CD4-positive, CD25-positive, alpha-beta regulatory T cell (primary cell): Measurements from ENCODE around the gene ATG9A. TPM values are rescaled to one million over a fixed set of nuclear protein-coding genes. Genes with fewer than 3 reads are reported as not detected.

ENCODE experiments used
- ATAC-seq, 2 donors: fragments of 150-1000 bp; cut with Tn5 transposase; one replicate each; pipeline ENCODE4 v1.10.0; 2021; ENCODE audit warnings: low read depth in 2 of 2, moderate number of reproducible peaks in 2 of 2, moderate library complexity in 1 of 2
- DNase-seq, 3 donors: peaks; one replicate each; pipeline versions ENCODE4 v3.0.0 to v3.0.0-alpha.2; 2012 to 2022; ENCODE audit warnings: mixed read lengths in 1 of 3
- H3K27ac ChIP-seq: one replicate; pipeline ENCODE4 v1.7.0; 2013; ENCODE audit warnings: mild to moderate bottlenecking, low read length; ENCODE audit not compliant: insufficient read depth, poor library complexity, severe bottlenecking
- H3K27me3 ChIP-seq: one replicate; pipeline ENCODE4 v1.7.0; 2013; ENCODE audit warnings: low read length; ENCODE audit not compliant: control insufficient read depth, insufficient read depth
- H3K36me3 ChIP-seq: one replicate; pipeline ENCODE4 v1.7.0; 2013; ENCODE audit warnings: mild to moderate bottlenecking, low read length, moderate library complexity; ENCODE audit not compliant: control insufficient read depth, insufficient read depth
- H3K4me1 ChIP-seq: 2 replicates; pipeline ENCODE4 v1.7.0; 2013; ENCODE audit warnings: mild to moderate bottlenecking, low read length; ENCODE audit not compliant: insufficient read depth, control insufficient read depth, poor library complexity, severe bottlenecking
- H3K4me3 ChIP-seq: one replicate; pipeline ENCODE4 v1.7.0; 2013; ENCODE audit warnings: low read depth, mild to moderate bottlenecking, low read length, moderate library complexity
- H3K9me3 ChIP-seq, 2 experiments: 1 replicate in 1 of 2; 2 replicates in 1 of 2; pipeline ENCODE4 v1.7.0; 2013; ENCODE audit warnings: low read length in 2 of 2, mild to moderate bottlenecking in 1 of 2, moderate library complexity in 1 of 2; ENCODE audit not compliant: control insufficient read depth in 2 of 2
- H3K27ac Mint-ChIP-seq, 3 donors: one replicate each; pipeline ENCODE4 v1.8.0; 2020 to 2022; ENCODE audit warnings: mild to moderate bottlenecking in 3 of 3, mixed read lengths in 3 of 3, moderate library complexity in 2 of 3
- H3K27me3 Mint-ChIP-seq: one replicate; pipeline ENCODE4 v1.8.0; 2022; ENCODE audit warnings: mild to moderate bottlenecking, mixed read lengths
- H3K36me3 Mint-ChIP-seq: one replicate; pipeline ENCODE4 v1.8.0; 2020; ENCODE audit warnings: mixed read lengths
- H3K4me1 Mint-ChIP-seq, 4 donors: one replicate each; pipeline ENCODE4 v1.8.0; 2020 to 2022; ENCODE audit warnings: mixed read lengths in 4 of 4, mild to moderate bottlenecking in 1 of 4
- H3K4me3 Mint-ChIP-seq, 4 donors: one replicate each; pipeline ENCODE4 v1.8.0; 2020 to 2022; ENCODE audit warnings: mild to moderate bottlenecking in 4 of 4, mixed read lengths in 4 of 4, moderate library complexity in 3 of 4
- H3K9me3 Mint-ChIP-seq, 7 donors: one replicate each; pipeline ENCODE4 v1.8.0; 2020 to 2022; ENCODE audit warnings: mixed read lengths in 7 of 7, mild to moderate bottlenecking in 3 of 7, moderate library complexity in 2 of 7
- polyA plus RNA-seq, 4 donors: library from polyadenylated mRNA; unstranded; fragments of 300-500 nt; fragmentation: Illumina TruSeq; gene quantifications; one replicate each; pipeline ENCODE4 v1.2.3, GENCODE V29; 2021
- total RNA-seq: library from RNA; stranded (reverse); gene quantifications from one replicate; pipeline ENCODE4 v1.2.3, GENCODE V29; 2022

ATG9A gene
- total and polyA plus RNA-seq, 5 donors from 2014 or later = 18.7 to 68.0 (median 19.1) TPM

DNA sequence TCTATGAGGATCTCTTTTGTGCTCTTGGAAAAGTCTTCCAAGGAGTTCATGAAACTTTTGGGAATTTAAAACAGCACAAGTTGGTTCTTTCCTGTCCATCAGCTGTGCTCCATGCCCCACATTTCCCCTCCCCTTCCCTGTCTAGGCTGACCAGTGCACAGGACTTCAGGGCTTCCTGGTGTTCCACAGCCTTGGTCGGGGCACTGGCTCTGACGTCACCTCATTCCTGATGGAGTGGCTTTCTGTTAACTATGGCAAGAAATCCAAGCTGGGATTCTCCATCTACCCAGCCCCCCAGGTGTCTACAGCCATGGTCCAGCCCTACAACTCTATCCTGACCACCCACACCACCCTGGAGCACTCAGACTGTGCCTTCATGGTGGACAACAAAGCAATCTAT lies 41.6 kb upstream of the ATG9A start:
- H3K27ac ChIP-seq = no peak overlapping the region
- no peaks in the 10 kb centered on the region for H3K36me3 Mint-ChIP-seq
- H3K27ac Mint-ChIP-seq = no peak overlapping the region
- no peak for DNase-seq
- H3K4me1 ChIP-seq = no peaks in the 10 kb centered on the region
- no peak overlapping the region for H3K4me3 Mint-ChIP-seq
- H3K36me3 ChIP-seq = no peaks in the 10 kb centered on the region
- H3K9me3 ChIP-seq = no peaks in the 10 kb centered on the region
- peaks cover 18% of the 10 kb centered on the region for H3K27me3 Mint-ChIP-seq
- H3K27me3 ChIP-seq = no peaks in the 10 kb centered on the region
- H3K4me1 Mint-ChIP-seq = no peaks in the 10 kb centered on the region
- ATAC-seq = no peak
- H3K4me3 ChIP-seq = no peak overlapping the region
- no peaks in the 10 kb centered on the region for H3K9me3 Mint-ChIP-seq

DNA sequence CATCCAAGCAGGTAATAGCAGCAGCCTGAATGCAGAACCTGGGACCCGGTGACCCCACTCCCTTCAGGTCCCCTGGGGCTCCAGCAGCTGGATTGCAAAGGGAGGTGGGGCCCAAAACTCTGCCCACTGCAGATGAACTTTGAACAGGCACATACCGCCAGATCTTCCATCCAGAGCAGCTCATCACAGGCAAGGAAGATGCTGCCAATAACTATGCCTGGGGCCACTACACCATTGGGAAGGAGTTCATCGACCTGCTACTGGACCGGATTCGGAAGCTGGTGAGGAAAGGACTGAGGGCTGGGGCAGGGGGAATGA lies 40.6 kb upstream of the ATG9A start:
- Mint-ChIP-seq H3K36me3 (no peaks in the 10 kb centered on the region), H3K27ac (no peak overlapping the region), H3K4me1 (no peaks in the 10 kb centered on the region), H3K4me3 (no peak overlapping the region), H3K27me3 (peaks cover 17% of the 10 kb centered on the region), H3K9me3 (no peaks in the 10 kb centered on the region)
- no peak for ATAC-seq
- no peaks in the 10 kb centered on the region for H3K36me3 ChIP-seq
- H3K4me1 ChIP-seq = no peaks in the 10 kb centered on the region
- no peak for DNase-seq
- H3K27me3 ChIP-seq = no peaks in the 10 kb centered on the region
- H3K27ac ChIP-seq = no peak overlapping the region
- no peak overlapping the region for H3K4me3 ChIP-seq
- no peaks in the 10 kb centered on the region for H3K9me3 ChIP-seq

DNA sequence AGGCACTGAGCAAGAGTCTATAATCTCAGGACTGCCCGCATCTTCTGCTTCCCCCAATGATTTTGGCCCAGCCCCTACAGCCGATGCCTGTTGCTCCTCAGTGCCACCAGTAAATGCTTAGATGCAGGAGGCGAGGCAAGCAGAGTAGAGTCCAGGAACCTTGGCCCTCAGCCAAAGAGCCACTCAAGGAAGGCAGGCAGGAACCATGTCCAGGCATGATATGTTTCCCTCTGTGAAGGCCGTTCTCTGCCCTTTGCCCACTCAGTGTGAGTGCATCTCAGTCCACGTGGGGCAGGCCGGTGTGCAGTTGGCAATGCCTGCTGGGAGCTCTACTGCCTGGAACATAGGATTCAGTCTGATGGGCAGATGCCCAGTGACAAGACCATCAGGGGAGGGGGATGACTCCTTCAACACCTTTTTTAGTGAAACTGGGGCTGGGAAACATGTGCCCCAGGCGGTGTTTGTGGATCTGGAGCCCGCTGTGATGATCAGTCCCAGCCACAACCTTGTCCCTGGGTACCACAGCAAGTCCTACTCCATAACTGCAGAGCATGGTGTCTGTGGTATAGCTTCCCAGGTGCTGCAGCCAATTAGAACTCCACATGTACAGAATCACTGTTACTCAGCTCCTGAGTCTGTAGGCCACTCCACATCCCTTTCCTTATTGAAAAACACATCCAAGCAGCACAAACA lies 40.1 kb upstream of the ATG9A start:
- DNase-seq (no peak), ATAC-seq (no peak)
- Histone ChIP-seq H3K4me1 (no peaks in the 10 kb centered on the region), H3K27ac (no peak overlapping the region), H3K27me3 (no peaks in the 10 kb centered on the region), H3K4me3 (no peak overlapping the region), H3K9me3 (no peaks in the 10 kb centered on the region), H3K36me3 (no peaks in the 10 kb centered on the region)
- H3K27me3 Mint-ChIP-seq = peaks cover 14% of the 10 kb centered on the region
- no peaks in the 10 kb centered on the region for H3K36me3 Mint-ChIP-seq
- H3K4me3 Mint-ChIP-seq = no peak overlapping the region
- H3K27ac Mint-ChIP-seq = peak overlapping the region in 1 of 3 donors; percentile 20
- peaks cover 0 to 3% (median 0%) of the 10 kb centered on the region in 4 donors for H3K4me1 Mint-ChIP-seq
- H3K9me3 Mint-ChIP-seq = no peaks in the 10 kb centered on the region

- DNase-seq (no peak), ATAC-seq (no peak)
- H3K36me3 ChIP-seq = no peaks in the 10 kb centered on the region
- no peaks in the 10 kb centered on the region for H3K9me3 Mint-ChIP-seq
- H3K4me1 ChIP-seq = no peaks in the 10 kb centered on the region
- peaks cover 14% of the 10 kb centered on the region for H3K27me3 Mint-ChIP-seq
- no peaks in the 10 kb centered on the region for H3K36me3 Mint-ChIP-seq
- H3K4me1 Mint-ChIP-seq = peaks cover 0 to 3% (median 0%) of the 10 kb centered on the region in 4 donors
- H3K4me3 Mint-ChIP-seq = no peak overlapping the region
- no peak overlapping the region for H3K27ac ChIP-seq
- no peak overlapping the region for H3K4me3 ChIP-seq
- no peak overlapping the region for H3K27ac Mint-ChIP-seq
- H3K9me3 ChIP-seq = no peaks in the 10 kb centered on the region
- no peaks in the 10 kb centered on the region for H3K27me3 ChIP-seq
These were observed 38.9 kb upstream of the ATG9A start for GRCh38 chr2:219268294-219268693.

DNA sequence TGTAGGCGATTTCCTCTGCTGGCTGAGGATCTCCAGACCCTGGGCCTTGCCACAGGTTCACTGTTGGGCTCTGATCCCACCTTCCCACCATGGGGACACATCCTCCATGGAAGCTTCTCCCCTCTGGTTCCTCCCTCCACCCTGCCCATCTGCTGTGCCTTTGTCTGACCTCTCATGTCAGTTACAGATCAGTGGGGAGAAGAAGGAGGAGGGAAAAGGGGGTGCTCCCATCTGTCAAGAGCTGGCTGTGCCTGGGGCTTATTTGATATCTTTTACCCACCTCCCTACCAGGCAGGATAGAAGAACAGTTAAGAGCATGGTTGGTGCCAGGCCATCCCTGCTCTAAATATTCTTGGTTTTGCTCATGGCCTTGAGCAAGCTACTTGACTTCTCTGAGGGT lies 37.5 kb upstream of the ATG9A start:
- H3K4me3 Mint-ChIP-seq = no peak overlapping the region
- Histone ChIP-seq H3K9me3 (no peaks in the 10 kb centered on the region), H3K36me3 (no peaks in the 10 kb centered on the region), H3K27me3 (no peaks in the 10 kb centered on the region), H3K4me1 (no peaks in the 10 kb centered on the region), H3K4me3 (no peak overlapping the region), H3K27ac (no peak overlapping the region)
- no peaks in the 10 kb centered on the region for H3K9me3 Mint-ChIP-seq
- DNase-seq (no peak), ATAC-seq (no peak)
- H3K36me3 Mint-ChIP-seq = no peaks in the 10 kb centered on the region
- H3K27ac Mint-ChIP-seq = peak overlapping the region in 1 of 3 donors; percentile 43
- H3K27me3 Mint-ChIP-seq = peaks cover 12% of the 10 kb centered on the region
- H3K4me1 Mint-ChIP-seq = peaks cover 0 to 3% (median 0%) of the 10 kb centered on the region in 4 donors

- Mint-ChIP-seq H3K4me1 (peaks cover 0 to 3% (median 0%) of the 10 kb centered on the region in 4 donors), H3K4me3 (no peak overlapping the region), H3K36me3 (no peaks in the 10 kb centered on the region), H3K27ac (no peak overlapping the region), H3K27me3 (peaks cover 11% of the 10 kb centered on the region), H3K9me3 (no peaks in the 10 kb centered on the region)
- Histone ChIP-seq H3K4me3 (no peak overlapping the region), H3K9me3 (no peaks in the 10 kb centered on the region), H3K27me3 (peaks cover 2% of the 10 kb centered on the region), H3K27ac (no peak overlapping the region), H3K36me3 (no peaks in the 10 kb centered on the region), H3K4me1 (no peaks in the 10 kb centered on the region)
- DNase-seq = no peak
- ATAC-seq = no peak
These were observed 36.8 kb upstream of the ATG9A start for GRCh38 chr2:219266232-219266631.

GRCh38 chr2:219261024-219261855 lies 31.8 kb upstream of the ATG9A start:
- Mint-ChIP-seq H3K27ac (peak overlapping the region in 1 of 3 donors; percentile 44), H3K4me1 (peaks cover 0 to 3% (median 1%) of the 10 kb centered on the region in 4 donors), H3K9me3 (peaks cover 0 to 1% (median 0%) of the 10 kb centered on the region in 7 donors), H3K27me3 (peaks cover 8% of the 10 kb centered on the region), H3K36me3 (no peaks in the 10 kb centered on the region), H3K4me3 (no peak overlapping the region)
- Histone ChIP-seq H3K27me3 (peaks cover 9% of the 10 kb centered on the region), H3K36me3 (no peaks in the 10 kb centered on the region), H3K4me3 (no peak overlapping the region), H3K27ac (no peak overlapping the region), H3K4me1 (no peaks in the 10 kb centered on the region), H3K9me3 (no peaks in the 10 kb centered on the region)
- no peak for ATAC-seq
- DNase-seq = no peak
